Measurements from ENCODE around the gene CLIP2.
"Not testable (repeated sequence)": the region's sequence is repeated elsewhere in the genome, so short reads cannot be mapped to it uniquely, and the experiment has no call there.

Gene CLIP2

DNA sequence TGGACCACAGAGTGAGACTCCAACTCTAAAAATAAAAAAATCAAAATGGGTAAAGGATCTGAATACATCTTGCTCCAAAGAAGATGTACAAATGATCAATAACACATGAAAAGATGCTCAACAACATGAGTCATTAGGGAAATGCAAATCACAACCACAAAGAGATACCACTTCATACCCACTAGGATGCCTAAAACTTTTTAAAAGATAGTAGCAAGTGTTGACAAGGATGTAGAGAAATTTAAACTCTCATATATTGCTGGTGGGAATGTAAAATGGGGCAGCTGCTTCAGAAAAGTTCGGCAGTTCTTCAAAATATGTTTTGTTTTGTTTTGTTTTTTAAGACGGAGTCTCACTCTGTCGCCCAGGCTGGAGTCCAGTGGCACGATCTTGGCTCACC, 118.8 kb downstream of the CLIP2 start:
- DNase-seq: no peak

DNA sequence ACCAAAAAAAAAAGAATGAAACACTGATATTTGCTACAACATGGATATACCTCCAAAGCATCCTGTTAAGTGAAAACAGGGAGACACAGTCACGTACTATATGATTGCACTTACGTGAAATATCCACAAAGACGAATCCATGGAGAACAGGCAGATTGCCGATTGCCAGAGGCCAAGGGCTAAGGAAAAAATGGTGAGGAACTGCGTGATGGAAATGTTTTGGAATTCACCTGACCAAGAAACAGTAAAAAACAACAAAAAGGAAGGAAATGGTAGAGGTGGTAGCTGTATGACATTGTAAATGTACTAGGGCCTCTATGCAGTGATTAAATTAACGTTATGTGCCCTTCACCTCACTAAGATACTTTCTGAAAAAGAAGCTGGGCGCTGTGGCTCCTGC, 120.4 kb downstream of the CLIP2 start:
- no peak for DNase-seq

DNA sequence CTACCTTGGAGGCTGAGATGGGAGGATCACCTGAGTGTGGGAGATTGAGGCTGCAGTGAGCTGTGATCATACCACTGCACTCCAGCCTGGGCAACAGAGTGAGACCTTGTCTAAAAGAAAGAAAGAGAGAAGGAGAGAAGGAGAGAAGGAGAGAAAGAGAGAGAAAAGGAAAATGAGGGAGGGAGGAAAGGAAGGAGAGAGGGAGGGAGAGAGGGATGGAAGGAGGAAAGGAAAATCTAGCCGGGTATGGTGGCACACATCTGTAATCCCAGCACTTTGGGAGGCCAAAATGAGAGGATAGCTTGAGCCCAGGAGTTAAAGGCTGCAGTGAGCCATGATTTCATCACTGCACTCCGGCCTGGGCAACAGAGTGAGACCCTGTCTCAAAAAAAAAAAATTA, 121.6 kb downstream of the CLIP2 start:
- no peak for DNase-seq

DNA sequence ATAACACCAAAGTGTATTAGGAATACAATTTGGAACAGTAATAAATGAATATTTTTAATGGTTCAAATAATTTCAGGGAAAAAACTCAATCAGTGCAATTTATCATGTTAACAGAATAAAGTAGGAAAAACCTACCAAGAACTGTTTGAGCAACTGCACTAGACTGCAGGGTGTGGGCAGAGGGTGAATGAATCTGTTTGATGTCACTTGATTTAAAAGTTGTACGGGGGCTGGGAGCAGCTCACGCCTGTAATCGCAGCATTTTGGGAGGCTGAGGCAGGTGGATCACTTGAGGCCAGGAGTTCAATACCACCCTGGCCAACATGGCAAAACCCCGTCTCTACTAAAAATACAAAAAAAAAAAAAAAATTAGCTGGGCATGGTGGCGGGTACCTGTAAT, 122.4 kb downstream of the CLIP2 start:
- not testable (repeated sequence) for DNase-seq

DNA sequence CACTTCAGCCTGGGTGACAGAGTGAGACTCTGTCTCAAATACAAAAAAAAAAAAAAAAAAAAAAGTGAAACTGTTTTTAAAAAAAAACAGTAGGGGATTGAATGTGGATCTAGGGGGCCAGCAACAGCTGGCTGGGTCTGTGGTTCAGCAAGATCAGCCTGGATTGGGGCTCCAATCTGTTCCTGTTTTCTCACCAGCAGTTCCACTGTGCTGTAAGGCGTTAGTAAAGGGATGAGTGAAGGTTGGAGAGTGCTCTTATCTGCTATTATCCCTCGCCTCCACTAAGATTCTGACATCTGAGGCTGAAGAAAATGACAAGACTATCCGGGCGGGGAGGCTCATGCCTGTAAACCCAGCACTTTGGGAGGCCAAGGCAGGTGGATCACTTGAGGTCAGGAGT, 122.8 kb downstream of the CLIP2 start:
- no peak for DNase-seq

DNA sequence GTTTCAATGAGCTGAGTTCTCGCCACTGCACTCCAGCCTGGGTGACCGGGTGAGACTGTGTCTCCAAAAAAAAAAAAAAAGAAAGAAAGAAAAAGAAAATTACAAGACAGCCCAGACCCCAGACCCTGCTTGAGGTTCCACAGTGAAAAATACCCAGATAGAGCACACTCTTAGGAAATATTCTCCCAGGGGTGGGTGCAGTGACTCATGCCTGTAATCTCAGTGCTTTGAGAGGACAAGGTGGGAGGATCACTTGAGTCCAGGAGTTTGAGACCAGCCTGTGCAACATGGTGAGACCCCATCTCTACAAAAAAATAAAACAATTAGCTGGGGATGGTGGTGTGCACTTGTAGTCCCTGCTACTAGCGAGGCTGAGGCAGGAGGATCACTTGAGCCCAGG, 123.4 kb downstream of the CLIP2 start:
- no peak for DNase-seq

DNA sequence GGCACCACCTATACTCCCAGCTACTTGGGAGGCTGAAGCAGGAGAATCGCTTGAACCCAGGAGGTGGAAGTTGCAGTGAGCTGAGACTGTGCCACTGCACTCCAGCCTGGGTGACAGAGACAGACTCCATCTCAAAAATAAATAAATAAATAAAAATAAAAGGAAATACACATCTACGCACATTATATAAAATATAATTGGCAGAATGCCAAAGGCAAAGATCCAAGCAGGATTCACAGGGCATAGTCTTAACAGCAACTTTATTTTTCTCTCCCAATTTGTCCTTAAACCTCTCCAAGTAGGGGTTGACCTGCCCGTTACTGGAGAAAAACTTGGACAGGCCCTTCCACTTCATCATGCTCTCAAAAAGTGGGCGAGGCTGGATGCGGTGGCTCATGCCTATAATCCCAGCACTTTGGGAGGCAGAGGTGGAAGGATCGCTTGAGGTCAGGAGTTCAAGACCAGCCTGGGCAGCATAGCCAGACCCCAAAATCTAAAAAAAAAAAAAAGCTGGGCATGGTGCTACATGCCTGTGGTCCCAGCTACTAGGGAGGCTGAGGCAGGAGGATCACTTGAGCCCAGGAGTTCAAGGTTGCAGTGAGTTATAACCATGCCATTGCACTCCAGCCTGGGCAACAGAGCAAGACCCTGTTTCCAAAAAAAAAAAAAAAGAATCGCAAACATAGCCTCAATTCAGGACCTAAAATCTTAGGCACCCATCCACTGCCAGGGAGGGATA, 125.6 kb downstream of the CLIP2 start:
- DNase-seq: not testable (repeated sequence)

DNA sequence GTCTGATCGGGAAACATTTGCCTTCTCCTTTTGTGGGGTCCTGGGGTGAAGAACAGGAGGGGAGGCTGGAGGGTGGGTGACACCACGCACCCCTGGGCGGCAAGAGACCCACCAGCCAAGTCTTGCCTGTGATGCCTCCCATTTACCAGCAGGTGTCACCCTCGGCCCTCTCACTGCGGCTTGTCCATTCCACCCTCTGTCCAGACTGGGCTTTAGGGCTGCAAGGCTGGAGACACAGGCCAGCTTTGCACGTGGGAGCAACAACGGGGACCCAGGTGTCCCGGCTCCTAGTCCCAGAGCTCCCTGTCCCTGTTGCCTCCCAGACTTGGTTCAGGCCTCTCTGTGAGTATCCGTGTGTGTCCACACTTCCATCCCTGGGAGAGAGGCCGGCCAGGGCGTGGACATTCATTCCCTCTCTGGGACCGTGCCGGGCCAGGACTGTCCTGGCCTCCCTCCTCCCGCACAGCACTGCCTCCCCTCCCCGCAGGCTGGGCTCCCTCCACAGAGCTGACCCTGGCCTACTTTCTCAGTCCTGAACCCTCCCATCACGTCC, 128.3 kb downstream of the CLIP2 start:
- DNase-seq: peak; percentile 28

DNA sequence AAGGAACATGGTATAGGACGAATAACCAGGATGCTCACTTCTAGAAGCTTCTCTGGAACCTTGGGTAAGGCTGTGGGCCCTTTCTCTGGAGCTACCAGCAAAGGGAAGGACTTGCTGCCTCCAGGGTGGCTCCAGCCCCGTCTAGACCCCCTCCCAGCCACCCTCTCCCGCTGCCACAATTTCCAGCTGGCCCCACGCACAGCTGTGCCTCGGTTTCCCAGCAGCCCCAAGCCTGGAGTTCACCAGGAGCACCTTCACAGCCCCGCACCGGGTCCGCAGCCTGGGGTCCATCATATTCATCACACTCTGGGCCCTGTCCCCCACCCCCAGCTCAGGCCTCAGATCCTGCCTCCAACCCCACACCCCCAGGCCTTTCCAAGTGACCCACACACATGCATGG, 128.9 kb downstream of the CLIP2 start:
- DNase-seq: no peak

DNA sequence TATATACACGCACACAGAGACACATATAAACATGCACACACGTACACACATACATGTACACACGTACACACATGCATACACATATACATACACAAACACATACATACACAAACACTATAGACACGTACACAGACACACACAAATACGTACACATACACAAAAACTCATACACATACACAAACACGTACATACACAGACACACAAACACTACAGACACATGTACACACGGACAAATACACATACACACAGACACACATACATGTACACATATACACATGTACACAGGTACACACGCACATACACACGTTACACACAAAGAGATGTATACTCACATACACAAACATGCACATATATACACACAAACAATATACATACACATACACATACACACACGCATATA, 129.3 kb downstream of the CLIP2 start:
- DNase-seq: no peak

DNA sequence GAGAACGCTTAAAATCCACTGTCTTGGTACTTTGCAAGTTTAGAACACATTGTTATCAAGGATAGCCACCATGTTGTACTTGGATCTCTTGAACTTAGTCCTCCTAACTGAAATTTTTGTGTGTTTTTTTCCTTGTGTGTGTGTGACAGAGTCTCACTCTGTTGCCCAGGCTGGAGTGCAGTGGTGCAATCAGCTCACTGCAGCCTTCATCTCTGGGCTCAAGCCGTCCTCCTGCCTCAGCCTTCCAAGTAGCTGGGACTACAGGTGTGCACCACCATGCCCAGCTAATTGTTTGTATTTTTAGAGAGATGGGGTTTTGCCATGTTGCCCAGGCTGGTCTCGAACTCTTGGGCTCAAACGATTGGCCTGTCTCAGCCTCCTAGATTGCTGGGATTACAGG, 130.0 kb downstream of the CLIP2 start:
- DNase-seq: not testable (repeated sequence)

DNA sequence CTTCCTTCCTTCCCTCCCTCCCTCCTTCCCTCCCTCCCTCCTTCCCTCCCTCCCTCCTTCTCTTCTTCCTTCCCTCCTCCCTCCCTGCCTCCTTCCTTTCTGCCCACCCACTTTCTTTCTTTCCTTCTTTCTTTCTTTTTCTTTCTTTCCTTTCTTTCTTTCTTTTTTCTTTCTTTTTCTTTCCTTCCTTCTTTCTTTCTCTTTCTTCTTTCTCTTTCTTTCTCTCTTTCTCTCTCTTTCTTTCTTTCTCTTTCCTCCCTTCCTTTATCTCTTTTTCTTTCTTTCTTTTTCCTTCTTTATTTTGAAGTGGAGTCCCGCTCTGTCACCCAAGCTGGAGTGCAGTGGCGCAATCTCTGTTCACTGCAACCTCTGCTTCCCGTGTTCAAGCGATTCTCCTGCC, 130.8 kb downstream of the CLIP2 start:
- no peak for DNase-seq

DNA sequence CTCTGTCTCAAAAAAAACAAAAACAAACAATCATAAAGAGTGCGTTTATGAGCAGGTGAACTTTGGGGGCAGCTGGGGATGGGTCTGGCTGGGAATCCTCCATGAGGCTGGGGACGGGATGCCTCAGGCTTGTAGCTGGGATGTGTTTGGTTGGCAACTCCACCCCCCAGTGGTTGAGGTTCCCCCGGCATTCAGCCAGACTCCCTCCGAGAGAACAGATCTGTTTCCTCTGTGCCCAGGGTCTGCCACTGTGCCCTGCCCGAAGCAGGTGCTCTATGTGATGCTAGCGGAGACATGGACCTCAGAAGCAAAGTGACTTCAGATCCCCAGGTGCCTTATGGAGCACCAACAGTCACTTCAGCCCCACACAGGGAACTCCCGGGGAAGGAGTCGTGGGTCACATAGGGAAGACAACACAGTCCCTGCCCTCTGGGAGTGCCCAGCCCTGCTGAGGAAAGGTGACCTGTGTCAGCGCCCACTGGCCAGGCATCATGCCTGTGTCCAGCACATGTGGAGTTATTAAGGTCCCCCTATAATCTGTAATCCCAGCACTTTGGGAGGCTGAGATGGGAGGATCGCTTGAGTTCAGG, 135.2 kb downstream of the CLIP2 start:
- DNase-seq: no peak

DNA sequence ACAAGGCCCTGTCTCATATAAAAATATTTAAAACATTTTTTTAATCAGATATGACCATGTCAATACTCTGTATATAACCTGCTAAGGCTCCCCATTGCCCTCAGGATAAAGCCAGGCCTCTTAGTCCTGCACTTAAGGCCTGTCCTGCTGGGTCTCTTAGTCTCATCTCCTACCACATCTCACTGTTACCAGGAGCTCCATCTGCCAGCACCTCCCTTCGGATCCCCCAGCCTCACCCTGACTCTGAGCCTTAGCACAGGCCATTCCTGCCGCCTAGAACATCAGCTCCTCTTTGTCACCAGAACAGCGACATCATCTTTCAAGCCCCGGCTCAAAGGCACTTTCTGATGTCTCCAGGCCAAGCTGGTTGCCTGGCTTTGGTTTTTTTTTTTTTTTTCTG, 138.8 kb downstream of the CLIP2 start:
- DNase-seq: no peak

DNA sequence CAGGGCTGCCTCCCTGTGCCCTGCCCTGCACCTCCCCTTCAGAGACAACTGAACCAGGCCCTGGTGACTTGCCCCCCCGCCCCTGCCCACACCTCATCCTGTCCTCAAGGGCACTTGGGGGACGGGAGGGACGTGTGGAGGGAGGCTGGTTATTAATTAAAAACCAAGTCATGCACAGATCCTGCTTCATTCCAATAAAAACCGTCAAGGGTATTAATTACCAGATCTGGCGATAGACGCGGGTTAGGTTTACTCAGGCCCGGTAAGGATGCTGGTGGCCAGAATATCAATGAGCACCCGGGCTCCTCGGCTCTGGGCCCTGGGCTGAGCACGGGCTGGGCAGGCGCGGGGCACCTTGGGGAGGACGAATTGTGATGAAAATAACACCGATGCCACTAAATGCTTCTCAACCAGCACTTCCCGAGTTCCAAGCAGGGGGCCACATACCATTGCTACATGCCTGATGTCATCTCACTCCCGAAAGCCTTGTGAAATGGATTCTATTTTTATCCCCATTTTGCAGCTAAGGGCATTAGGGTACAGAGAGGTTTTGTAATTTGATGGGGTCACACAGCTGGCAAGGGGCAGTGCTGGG, 140.0 kb downstream of the CLIP2 start:
- no peak for DNase-seq

DNA sequence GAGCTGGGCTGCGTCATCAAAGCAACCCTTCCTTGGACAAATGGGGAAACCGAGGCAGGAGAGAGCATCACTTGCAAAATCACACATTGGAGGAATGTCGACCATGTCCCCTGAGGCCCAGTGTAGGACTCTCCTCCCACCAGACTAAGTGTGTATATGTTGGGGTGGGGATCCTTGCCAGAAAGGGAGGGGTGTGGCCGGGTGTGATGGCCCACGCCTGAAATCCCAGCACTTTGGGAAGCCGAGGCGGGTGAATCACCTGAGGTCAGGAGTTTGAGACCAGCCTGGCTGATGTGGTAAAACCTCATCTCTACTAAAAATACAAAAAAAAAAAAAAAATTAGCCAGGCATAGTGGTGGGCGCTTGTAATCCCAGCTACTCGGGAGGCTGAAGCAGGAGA, 141.2 kb downstream of the CLIP2 start:
- not testable (repeated sequence) for DNase-seq

DNA sequence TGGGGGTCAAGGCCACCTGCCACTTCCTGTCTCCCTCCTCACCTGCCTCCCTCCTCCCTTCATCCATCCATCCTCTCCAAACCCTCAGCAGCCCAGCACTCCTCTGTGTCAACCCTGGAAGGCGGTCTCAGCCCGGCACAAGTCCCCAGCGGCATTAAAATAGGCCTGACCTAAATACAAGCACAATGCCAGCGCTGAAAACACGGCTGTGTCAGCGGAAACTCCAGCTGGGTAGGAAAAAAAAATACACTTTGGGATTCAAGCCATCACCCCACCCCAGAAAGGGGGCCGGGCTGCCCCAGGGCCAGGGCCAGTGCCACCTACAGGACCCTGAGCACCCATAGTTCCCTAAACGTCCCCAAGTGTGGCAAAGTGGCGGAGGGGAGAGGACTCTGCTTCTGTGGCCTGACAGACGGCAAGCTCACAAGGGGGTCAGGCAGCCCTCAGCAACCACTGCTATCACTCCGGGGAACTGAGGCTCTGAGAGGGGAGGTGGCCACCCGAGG, 141.8 kb downstream of the CLIP2 start:
- DNase-seq: no peak

DNA sequence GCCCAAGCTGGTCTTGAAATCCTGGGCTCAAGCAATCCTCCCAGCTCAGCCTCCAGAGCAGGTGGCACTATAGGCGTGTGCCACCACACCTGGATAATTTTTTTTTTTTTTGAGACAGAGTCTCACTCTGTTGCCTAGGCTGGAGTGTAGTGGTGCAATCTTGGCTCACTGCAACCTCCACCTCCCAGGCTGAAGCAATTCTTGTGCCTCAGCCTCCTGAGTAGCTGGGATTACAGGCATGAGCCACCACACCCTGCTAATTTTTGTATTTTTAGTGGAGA, 148.0 kb downstream of the CLIP2 start:
- DNase-seq: not testable (repeated sequence)

DNA sequence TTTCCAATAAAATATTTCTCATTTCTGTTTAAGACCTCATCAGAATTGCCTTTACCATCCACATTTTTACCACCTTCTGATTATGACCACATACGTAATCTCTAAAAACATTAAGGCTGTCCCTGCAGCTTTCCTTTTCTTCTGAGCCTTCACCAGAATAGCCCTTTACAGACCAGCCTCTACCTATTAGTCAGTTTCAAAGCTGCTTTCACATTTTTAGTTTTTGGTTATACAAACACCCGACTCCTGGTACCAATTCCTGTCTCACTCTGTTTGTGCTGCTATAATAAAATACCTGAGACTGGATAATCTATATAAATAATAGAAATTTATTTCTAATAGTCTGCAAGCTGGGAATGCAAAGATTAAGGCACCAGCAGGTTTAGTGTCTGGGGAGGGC, 149.1 kb downstream of the CLIP2 start:
- no peak for DNase-seq

DNA sequence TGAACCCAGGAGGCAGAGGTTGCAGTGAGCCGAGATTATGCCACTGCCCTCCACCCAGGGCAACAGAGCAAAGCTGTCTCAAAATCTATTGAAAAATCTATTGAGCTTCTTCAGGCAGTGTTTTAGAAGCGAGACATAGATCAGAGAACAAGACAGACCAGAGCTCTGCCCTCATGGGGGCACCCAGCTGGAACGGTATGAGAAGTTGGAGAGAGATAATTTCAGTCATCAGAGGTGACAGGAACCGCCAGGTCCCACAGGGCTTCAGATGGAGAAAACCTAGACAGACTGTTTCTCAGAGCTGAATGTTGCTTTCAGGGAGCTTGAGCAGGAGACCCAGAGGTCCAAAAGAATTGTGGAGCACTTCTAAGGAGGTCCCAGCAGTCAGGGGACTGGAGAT, 150.3 kb downstream of the CLIP2 start:
- no peak for DNase-seq

DNA sequence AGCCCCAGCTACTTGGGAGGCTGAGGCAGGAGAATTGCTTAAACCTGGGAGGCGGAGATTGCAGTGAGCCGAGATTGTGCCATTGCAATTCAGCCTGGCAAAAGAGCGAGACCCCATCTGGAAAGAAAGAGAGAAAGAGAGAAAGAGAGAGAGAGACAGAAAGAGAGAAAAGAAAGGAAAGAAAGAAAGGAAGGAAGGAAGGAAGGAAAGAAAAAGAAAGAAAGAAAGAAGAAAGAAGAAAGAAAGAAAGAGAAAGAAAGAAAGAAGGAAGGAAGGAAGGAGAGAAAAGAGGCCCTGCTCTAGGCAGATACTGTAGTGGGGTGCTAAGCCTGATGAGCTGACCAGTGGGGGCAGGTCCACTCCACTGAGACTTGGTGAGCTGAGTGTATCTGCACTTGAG, 150.9 kb downstream of the CLIP2 start:
- not testable (repeated sequence) for DNase-seq

DNA sequence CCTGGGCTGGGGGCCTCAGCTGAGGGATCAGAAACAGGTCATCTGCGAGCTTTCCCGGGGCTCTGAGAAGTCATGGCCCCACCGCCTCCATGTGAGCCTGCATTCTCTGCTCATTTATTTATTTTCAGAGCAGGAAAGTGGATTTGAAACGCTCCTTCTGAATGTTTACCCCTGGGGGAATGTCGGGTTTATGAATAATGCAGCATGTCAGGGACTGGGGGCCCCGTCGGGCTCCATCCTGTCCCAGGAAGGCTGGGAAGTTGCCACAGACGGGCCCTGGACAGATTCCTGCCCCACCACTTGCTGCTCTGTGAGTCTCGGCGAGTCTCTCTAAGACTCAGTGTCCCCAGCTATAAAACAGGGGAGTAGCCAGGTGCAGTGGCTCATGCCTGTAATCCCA, 152.6 kb downstream of the CLIP2 start:
- no peak for DNase-seq

DNA sequence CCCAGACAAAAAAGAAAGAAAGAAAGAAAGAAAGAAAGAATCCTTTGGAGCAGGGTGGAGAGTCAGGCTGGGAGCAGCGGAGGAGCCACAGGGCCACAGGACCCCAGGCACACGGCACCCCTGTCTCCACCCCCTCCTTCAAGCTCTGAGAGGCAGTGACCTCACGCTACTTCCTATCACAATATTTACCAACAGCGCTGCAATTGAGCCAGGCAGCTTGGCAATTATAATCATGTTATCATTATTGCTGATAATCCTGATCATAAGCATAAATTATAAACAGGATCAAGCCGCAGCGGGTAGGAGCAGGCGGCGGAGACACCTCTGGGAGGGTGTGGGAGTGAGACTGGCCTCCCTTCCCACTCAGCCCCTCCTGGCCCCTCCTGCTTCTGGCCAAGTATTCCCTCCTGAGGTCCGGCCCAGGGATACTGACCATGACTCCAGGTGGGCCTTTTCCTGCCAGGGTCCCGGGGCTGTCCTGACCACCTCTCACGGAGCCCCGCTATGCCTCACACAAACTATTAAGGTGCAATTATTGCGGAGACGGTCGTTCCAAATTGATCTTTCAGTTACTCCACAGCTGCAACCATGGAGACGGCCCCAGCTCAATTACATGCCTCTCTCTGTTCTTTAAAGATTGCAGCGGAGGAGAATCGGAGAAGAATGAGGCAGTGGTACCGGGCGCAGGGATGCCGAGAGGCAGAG, 154.5 kb downstream of the CLIP2 start:
- no peak for DNase-seq

DNA sequence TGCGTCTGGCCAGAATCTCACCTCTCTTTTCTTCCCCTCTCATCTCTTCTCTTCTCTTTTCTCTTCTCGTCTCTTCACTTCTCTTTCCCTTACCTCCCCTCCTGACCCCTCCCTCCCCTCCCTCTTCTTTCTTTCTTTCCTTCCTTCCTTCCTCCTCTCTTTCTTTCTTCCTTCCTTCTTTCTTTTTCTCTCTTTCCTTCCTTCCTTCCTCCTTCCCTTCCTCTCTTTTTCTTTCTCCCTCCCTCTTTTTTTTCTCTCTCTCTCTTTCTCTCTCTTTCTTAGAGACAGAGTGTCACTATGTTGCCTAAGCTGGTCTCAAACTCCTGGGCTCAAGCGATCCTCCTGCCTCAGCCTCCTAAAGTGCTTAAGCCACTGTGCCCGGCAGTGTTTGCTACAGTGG, 159.9 kb downstream of the CLIP2 start:
- no peak for DNase-seq

Measured in amniotic stem cell (primary cell).